Measurements from ENCODE around the gene CFAP61. TPM values are rescaled to one million over a fixed set of nuclear protein-coding genes. Genes with fewer than 3 reads are reported as not detected.

The CFAP61 gene
- total RNA-seq, 1 donor, result not detected

DNA sequence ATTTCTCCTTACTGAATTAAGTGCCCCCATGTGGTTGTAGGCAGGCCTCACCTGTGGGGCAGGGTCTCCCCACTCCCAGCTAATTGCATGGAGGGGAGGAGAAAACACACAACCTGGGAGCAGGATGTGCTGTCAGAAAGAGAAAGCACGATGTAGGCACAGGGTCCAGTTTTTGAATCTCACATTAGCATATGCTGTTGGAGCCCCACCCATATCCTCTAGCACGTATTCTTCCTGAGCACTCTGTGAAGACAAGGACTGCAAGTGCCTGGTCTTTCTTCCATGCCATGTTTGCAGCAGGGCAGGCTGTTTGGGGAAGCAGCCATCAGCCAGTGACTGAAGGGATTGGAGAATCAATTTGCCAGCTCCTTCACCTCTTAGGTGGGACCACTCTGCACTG is 108.2 kb downstream of the CFAP61 start:
- no peak overlapping the region for H2AFZ ChIP-seq (ENCODE audit: low read length)
- H3K27me3 ChIP-seq (ENCODE audit: insufficient read depth, low read length), result no peaks in the 10 kb centered on the region
- DNase-seq (ENCODE audit: insufficient read length, low spot score, missing footprints), result no peak
- no peaks in the 10 kb centered on the region for H3K4me1 ChIP-seq (ENCODE audit: insufficient read depth, low read length)
- no peaks in the 10 kb centered on the region for H3K79me2 ChIP-seq (ENCODE audit: insufficient read depth, low read length)
- H3K4me2 ChIP-seq (ENCODE audit: insufficient read depth, low read length), result no peak overlapping the region
- H4K20me1 ChIP-seq (ENCODE audit: insufficient read depth, low read length), result no peaks in the 10 kb centered on the region
- no peaks in the 10 kb centered on the region for H3K36me3 ChIP-seq (ENCODE audit: insufficient read depth, low read length)
- no peak overlapping the region for H3K4me3 ChIP-seq (ENCODE audit: insufficient read depth, low read length)
- TF ChIP-seq, protein P1, sequence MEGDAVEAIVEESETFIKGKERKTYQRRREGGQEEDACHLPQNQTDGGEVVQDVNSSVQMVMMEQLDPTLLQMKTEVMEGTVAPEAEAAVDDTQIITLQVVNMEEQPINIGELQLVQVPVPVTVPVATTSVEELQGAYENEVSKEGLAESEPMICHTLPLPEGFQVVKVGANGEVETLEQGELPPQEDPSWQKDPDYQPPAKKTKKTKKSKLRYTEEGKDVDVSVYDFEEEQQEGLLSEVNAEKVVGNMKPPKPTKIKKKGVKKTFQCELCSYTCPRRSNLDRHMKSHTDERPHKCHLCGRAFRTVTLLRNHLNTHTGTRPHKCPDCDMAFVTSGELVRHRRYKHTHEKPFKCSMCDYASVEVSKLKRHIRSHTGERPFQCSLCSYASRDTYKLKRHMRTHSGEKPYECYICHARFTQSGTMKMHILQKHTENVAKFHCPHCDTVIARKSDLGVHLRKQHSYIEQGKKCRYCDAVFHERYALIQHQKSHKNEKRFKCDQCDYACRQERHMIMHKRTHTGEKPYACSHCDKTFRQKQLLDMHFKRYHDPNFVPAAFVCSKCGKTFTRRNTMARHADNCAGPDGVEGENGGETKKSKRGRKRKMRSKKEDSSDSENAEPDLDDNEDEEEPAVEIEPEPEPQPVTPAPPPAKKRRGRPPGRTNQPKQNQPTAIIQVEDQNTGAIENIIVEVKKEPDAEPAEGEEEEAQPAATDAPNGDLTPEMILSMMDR (IDR thresholded peaks at IDR 0.05; ENCODE audit: extremely low read depth, low read depth, low read length), result no peak
- no peaks in the 10 kb centered on the region for H3K9me3 ChIP-seq (ENCODE audit: low read depth, low read length)
- no peak overlapping the region for H3K27ac ChIP-seq (ENCODE audit: low read depth, low read length)

DNA sequence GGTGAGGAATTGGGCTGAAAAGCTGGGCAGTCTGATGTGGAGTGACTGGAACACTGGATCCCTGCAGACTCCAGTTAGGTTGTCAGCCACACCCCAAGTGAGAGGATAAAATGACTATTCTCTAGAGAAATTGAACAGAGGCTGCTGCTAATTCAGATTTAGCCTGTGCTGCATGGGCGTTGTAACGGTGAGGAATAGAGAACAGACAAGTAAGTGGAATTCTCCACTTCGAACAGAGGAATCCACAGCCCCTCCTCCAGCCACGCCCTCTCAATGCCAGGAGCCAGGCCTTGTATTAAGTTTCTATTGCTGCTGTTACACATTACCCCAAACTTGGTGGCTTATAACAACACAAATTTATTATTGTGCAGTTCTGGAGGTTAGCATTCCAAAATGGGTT is 109.3 kb downstream of the CFAP61 start:
- DNase-seq (ENCODE audit: insufficient read length, low spot score, missing footprints), result no peak
- TF ChIP-seq, protein P1 (IDR thresholded peaks at IDR 0.05; ENCODE audit: extremely low read depth, low read depth, low read length), result no peak

DNA sequence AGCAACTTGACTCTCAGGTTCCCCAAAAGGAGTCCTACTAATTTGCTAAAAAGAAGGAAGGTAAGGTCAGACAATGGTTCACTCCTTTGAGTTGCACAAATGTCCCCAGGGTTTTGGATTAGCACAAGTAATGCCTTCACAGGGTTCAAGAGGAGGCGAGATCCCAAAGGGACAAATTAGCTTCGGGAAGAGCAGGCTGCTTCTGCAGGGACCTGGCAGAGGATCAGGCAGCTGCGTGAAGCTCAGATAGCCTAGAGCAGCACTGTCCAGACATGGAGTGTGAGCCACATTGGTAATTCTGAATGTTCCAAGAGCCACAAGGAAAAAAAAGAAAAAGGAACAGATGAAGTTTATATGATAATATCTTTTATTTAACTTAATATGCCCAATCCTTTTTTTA is 115.4 kb downstream of the CFAP61 start:
- TF ChIP-seq, protein P1 (IDR thresholded peaks at IDR 0.05; ENCODE audit: extremely low read depth, low read depth, low read length), result no peak
- H3K27me3 ChIP-seq (ENCODE audit: insufficient read depth, low read length), result no peaks in the 10 kb centered on the region
- no peak for DNase-seq (ENCODE audit: insufficient read length, low spot score, missing footprints)
- no peaks in the 10 kb centered on the region for H3K4me1 ChIP-seq (ENCODE audit: insufficient read depth, low read length)
- H3K4me2 ChIP-seq (ENCODE audit: insufficient read depth, low read length), result no peak overlapping the region
- H3K79me2 ChIP-seq (ENCODE audit: insufficient read depth, low read length), result no peaks in the 10 kb centered on the region
- no peak overlapping the region for H3K4me3 ChIP-seq (ENCODE audit: insufficient read depth, low read length)
- H4K20me1 ChIP-seq (ENCODE audit: insufficient read depth, low read length), result no peaks in the 10 kb centered on the region
- H3K27ac ChIP-seq (ENCODE audit: low read depth, low read length), result no peak overlapping the region
- no peak overlapping the region for H2AFZ ChIP-seq (ENCODE audit: low read length)
- no peaks in the 10 kb centered on the region for H3K36me3 ChIP-seq (ENCODE audit: insufficient read depth, low read length)
- no peaks in the 10 kb centered on the region for H3K9me3 ChIP-seq (ENCODE audit: low read depth, low read length)

More for the DNA sequence above, 109.3 kb downstream of the CFAP61 start:
- Histone ChIP-seq H4K20me1 (ENCODE audit: insufficient read depth, low read length) (no peaks in the 10 kb centered on the region), H3K9me3 (ENCODE audit: low read depth, low read length) (no peaks in the 10 kb centered on the region), H3K27me3 (ENCODE audit: insufficient read depth, low read length) (no peaks in the 10 kb centered on the region), H3K4me2 (ENCODE audit: insufficient read depth, low read length) (no peak overlapping the region), H3K27ac (ENCODE audit: low read depth, low read length) (no peak overlapping the region), H2AFZ (ENCODE audit: low read length) (no peak overlapping the region), H3K79me2 (ENCODE audit: insufficient read depth, low read length) (no peaks in the 10 kb centered on the region), H3K4me1 (ENCODE audit: insufficient read depth, low read length) (no peaks in the 10 kb centered on the region), H3K4me3 (ENCODE audit: insufficient read depth, low read length) (no peak overlapping the region), H3K36me3 (ENCODE audit: insufficient read depth, low read length) (no peaks in the 10 kb centered on the region)

DNA sequence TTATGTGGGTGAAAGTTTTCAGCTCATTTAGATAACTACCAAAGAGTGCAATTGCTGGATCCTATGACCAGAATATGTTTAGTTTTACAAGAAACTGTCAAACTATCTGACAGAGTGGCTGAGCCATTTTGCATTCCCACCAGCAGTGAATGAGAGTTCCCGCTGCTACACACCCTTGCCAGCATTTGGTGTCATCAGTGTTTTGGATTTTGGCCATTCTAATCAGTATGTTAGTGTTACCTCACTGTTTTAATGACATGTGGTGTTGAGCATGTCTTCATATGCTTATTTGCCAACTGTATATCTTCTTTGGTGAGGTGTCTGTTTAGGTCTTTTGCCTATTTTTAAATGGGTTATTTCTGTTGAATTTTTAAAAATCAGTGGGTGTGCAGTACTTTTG is 120.9 kb downstream of the CFAP61 start:
- Histone ChIP-seq H3K27ac (ENCODE audit: low read depth, low read length) (no peak overlapping the region), H2AFZ (ENCODE audit: low read length) (no peak overlapping the region), H3K27me3 (ENCODE audit: insufficient read depth, low read length) (no peaks in the 10 kb centered on the region), H3K4me2 (ENCODE audit: insufficient read depth, low read length) (no peak overlapping the region), H4K20me1 (ENCODE audit: insufficient read depth, low read length) (no peaks in the 10 kb centered on the region), H3K4me3 (ENCODE audit: insufficient read depth, low read length) (no peak overlapping the region), H3K79me2 (ENCODE audit: insufficient read depth, low read length) (no peaks in the 10 kb centered on the region), H3K36me3 (ENCODE audit: insufficient read depth, low read length) (no peaks in the 10 kb centered on the region), H3K9me3 (ENCODE audit: low read depth, low read length) (no peaks in the 10 kb centered on the region), H3K4me1 (ENCODE audit: insufficient read depth, low read length) (no peaks in the 10 kb centered on the region)
- DNase-seq (ENCODE audit: insufficient read length, low spot score, missing footprints), result no peak
- TF ChIP-seq, protein P1 (IDR thresholded peaks at IDR 0.05; ENCODE audit: extremely low read depth, low read depth, low read length), result no peak

All from osteoblast (primary cell).